DOHH2 (cell line): ENCODE measurements around the gene FAM111B.

Experiments used
- H3F3A ChIP-seq: fragments of 200-600 bp; sonication (generic), shearing (Covaris generic); 2 replicates; pipeline ENCODE4 v1.6.0; 2016; ENCODE audit warnings: antibody characterized with exemption, mild to moderate bottlenecking; ENCODE audit not compliant: control insufficient read depth, insufficient read depth
- H3K27ac ChIP-seq: fragments of 200-600 bp; sonication (generic); 2 replicates; pipeline ENCODE4 v1.5.1; 2014; ENCODE audit warnings: low read depth, mild to moderate bottlenecking, low read length, moderate library complexity
- H3K27me3 ChIP-seq: fragments of 200-600 bp; sonication (generic); 2 replicates; pipeline ENCODE4 v1.6.1; 2014; ENCODE audit warnings: mild to moderate bottlenecking, low read length, mixed read lengths; ENCODE audit not compliant: control insufficient read depth
- H3K36me3 ChIP-seq: fragments of 200-600 bp; sonication (generic); 2 replicates; pipeline ENCODE4 v1.6.1; 2014; ENCODE audit warnings: mild to moderate bottlenecking, low read length, moderate library complexity, mixed read lengths; ENCODE audit not compliant: control insufficient read depth
- H3K4me1 ChIP-seq: fragments of 200-600 bp; sonication (generic); 2 replicates; pipeline ENCODE4 v1.6.1; 2014; ENCODE audit warnings: mild to moderate bottlenecking, low read length, mixed read lengths; ENCODE audit not compliant: control insufficient read depth
- H3K4me2 ChIP-seq: fragments of 200-600 bp; sonication (generic); 2 replicates; pipeline ENCODE4 v1.6.0; 2014; ENCODE audit warnings: mild to moderate bottlenecking, low read length, moderate library complexity
- H3K4me3 ChIP-seq: fragments of 200-600 bp; sonication (generic); 2 replicates; pipeline ENCODE4 v1.5.1; 2014; ENCODE audit warnings: mild to moderate bottlenecking, low read length, mixed read lengths
- H3K79me2 ChIP-seq: fragments of 200-600 bp; sonication (generic); 2 replicates; pipeline ENCODE4 v1.6.1; 2014; ENCODE audit warnings: mild to moderate bottlenecking, low read length, mixed read lengths; ENCODE audit not compliant: control insufficient read depth
- H3K9me2 ChIP-seq: fragments of 200-600 bp; sonication (generic); replicated peaks from 2 replicates; pipeline ENCODE4 v1.6.1; 2014; ENCODE audit warnings: mild to moderate bottlenecking, low read length, mixed read lengths; ENCODE audit not compliant: control insufficient read depth
- H3K9me3 ChIP-seq: fragments of 200-600 bp; sonication (generic); 2 replicates; pipeline ENCODE4 v1.6.1; 2014; ENCODE audit warnings: antibody characterized with exemption, low read length, mixed read lengths; ENCODE audit not compliant: control insufficient read depth, insufficient read depth
- H4K20me1 ChIP-seq: fragments of 200-600 bp; sonication (generic); 2 replicates; pipeline ENCODE4 v1.6.0; 2014; ENCODE audit warnings: low read depth, mild to moderate bottlenecking, antibody characterized with exemption, low read length, moderate library complexity; ENCODE audit not compliant: control insufficient read depth, insufficient read depth
- EZH2phosphoT487 ChIP-seq: fragments of 200-600 bp; sonication (generic); IDR thresholded peaks from 2 replicates; pipeline ENCODE4 v1.6.1; 2017; ENCODE audit warnings: borderline replicate concordance, mild to moderate bottlenecking, antibody characterized with exemption, low read length, moderate library complexity, mixed read lengths
- TF ChIP-seq, protein P1 (sequence below): fragments of 200-600 bp; sonication (generic); IDR thresholded peaks from one replicate; pipeline ENCODE4 v1.5.1; 2014; ENCODE audit warnings: antibody characterized with exemption, mild to moderate bottlenecking, low read depth, low read length; ENCODE audit not compliant: poor library complexity, severe bottlenecking

FAM111B gene

DNA sequence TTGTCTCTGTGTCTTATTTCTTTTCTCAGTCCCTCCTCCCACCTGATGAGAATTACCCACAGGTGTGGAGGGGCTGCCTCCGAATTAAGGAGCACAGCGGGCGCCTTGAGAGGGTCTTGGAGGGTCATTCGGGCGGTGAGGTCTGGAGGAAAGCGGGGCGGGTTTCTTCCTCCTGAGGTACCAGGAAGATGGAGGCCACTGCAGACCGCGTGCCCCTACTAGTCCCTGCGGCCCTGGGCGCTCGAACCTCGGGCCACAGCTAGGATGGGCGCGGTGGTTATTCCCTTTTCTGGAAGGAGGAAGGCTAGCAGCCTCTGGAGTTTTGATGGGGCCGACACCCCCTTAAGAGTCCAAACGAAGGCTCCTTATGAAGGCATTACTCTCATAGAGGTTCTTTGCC, 30.2 kb downstream of the FAM111B start:
- no peaks in the 10 kb centered on the region for H3F3A ChIP-seq
- H3K27ac ChIP-seq: no peak overlapping the region
- H3K9me2 ChIP-seq: no peaks in the 10 kb centered on the region
- peaks cover 40% of the 10 kb centered on the region for H3K4me1 ChIP-seq
- TF ChIP-seq, protein P1, sequence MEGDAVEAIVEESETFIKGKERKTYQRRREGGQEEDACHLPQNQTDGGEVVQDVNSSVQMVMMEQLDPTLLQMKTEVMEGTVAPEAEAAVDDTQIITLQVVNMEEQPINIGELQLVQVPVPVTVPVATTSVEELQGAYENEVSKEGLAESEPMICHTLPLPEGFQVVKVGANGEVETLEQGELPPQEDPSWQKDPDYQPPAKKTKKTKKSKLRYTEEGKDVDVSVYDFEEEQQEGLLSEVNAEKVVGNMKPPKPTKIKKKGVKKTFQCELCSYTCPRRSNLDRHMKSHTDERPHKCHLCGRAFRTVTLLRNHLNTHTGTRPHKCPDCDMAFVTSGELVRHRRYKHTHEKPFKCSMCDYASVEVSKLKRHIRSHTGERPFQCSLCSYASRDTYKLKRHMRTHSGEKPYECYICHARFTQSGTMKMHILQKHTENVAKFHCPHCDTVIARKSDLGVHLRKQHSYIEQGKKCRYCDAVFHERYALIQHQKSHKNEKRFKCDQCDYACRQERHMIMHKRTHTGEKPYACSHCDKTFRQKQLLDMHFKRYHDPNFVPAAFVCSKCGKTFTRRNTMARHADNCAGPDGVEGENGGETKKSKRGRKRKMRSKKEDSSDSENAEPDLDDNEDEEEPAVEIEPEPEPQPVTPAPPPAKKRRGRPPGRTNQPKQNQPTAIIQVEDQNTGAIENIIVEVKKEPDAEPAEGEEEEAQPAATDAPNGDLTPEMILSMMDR: no peak
- no peak for TF ChIP-seq EZH2phosphoT487
- H3K4me2 ChIP-seq: no peak overlapping the region
- no peak overlapping the region for H3K4me3 ChIP-seq
- no peaks in the 10 kb centered on the region for H4K20me1 ChIP-seq
- H3K79me2 ChIP-seq: no peaks in the 10 kb centered on the region
- no peaks in the 10 kb centered on the region for H3K27me3 ChIP-seq
- H3K36me3 ChIP-seq: peaks cover 26% of the 10 kb centered on the region
- H3K9me3 ChIP-seq: peaks cover 28% of the 10 kb centered on the region

DNA sequence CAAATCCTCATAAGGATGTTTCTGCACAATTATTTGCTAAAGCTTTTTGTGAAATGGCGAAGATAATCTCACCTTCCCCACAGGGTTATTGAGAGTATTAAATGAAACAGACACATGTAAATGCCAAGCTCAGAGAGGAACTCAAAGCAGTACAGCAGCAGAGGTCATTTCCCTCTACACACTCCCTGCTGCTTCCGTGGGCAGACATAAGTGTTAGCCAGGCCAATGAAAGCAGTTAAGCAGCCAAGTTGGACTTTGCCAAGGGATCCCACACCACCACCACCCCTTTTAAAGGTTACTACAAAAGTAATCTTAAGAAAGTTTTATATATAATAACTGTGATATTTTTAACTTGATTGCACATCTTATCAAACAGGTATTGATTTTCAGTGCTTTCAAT, 31.6 kb downstream of the FAM111B start:
- no peak for TF ChIP-seq EZH2phosphoT487
- TF ChIP-seq, protein P1: no peak
- Histone ChIP-seq H3K79me2 (no peaks in the 10 kb centered on the region), H3K9me2 (no peaks in the 10 kb centered on the region), H3K4me2 (no peak overlapping the region), H4K20me1 (no peaks in the 10 kb centered on the region), H3K36me3 (peaks cover 16% of the 10 kb centered on the region), H3K27me3 (no peaks in the 10 kb centered on the region), H3K27ac (no peak overlapping the region), H3F3A (peaks cover 5% of the 10 kb centered on the region), H3K4me3 (no peak overlapping the region), H3K4me1 (peaks cover 54% of the 10 kb centered on the region), H3K9me3 (peaks cover 14% of the 10 kb centered on the region)

DNA sequence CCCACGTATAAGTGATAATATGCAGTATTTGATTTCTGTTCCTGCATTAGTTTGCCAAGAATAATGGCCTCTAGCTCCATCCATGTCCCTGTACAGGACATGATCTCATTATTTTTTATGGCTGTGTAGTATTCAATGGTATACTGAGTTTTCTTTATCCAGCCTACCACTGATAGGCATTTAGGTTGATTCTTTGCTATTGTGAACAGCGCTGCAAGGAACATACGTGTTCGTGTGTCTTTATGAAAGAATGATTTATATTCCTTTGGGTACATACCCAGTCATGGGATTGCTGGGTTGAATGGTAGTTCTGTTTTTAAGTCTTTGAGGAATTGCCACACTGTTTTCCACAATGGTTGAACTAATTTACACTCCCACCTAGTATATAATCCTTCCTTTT, 34.2 kb downstream of the FAM111B start:
- H3K27me3 ChIP-seq: no peaks in the 10 kb centered on the region
- H3K27ac ChIP-seq: no peak overlapping the region
- H3K4me2 ChIP-seq: no peak overlapping the region
- peaks cover 12% of the 10 kb centered on the region for H3F3A ChIP-seq
- H4K20me1 ChIP-seq: no peaks in the 10 kb centered on the region
- no peaks in the 10 kb centered on the region for H3K9me2 ChIP-seq
- no peak overlapping the region for H3K4me3 ChIP-seq
- H3K9me3 ChIP-seq: peaks cover 14% of the 10 kb centered on the region
- no peaks in the 10 kb centered on the region for H3K79me2 ChIP-seq
- TF ChIP-seq, protein P1: no peak
- no peak for TF ChIP-seq EZH2phosphoT487
- H3K36me3 ChIP-seq: peaks cover 10% of the 10 kb centered on the region; the same call in 1 of the 2 replicates
- peaks cover 55% of the 10 kb centered on the region for H3K4me1 ChIP-seq
